ENCODE measurements around the gene TMEM209.
A peak's percentile ranks its signal among the peaks of the same experiment; 100 is the strongest.

Gene TMEM209

DNA sequence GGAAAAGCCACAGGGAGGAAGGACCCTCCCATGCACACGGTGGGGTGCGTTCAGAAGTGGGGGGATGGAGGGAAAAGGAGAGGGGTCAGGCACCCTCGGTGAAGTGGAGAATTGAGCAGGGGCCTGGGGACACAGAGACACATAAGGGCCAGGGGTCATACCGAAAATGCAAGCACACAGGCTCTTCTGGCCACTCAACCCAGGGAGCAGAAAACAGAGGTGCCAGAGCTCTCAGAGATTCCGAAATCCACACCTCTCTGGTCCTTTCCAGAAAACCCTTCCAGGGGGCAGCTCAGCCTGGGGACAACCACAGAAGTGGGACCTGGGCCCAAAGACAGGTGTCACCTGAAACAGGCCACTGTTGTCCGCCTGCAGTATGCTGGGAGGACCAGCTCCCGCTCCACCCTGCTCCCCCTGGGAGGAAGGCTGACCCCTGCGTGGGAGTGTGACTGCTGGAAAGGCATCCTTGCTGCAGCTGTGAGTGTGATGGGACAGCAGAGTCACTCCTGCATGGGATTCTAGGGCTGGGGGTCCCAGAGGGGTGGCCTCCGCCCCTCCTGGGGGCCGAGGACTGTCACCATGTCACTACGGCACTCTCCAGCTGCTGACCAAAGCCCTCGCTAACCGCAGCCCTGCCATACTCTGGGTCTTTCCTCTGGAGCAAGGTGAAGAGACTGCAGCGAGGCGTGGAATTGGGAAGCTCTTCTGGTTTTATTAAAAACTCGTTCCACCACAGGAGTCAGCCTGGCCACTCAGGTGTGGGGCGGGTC is 63.1 kb downstream of the TMEM209 start:
- H3K27me3 ChIP-seq (ENCODE audit: control insufficient read depth, insufficient read depth, low read length) = no peaks in the 10 kb centered on the region
- H3K4me3 ChIP-seq (ENCODE audit: low read depth, low read length) = peak overlapping the region; percentile 53
- no peaks in the 10 kb centered on the region for H3K79me2 ChIP-seq
- peak overlapping the region; percentile 25 for H3K9ac ChIP-seq
- H2AFZ ChIP-seq = peak overlapping the region; percentile 99
- no peaks in the 10 kb centered on the region for H3K9me3 ChIP-seq (ENCODE audit: control insufficient read depth, low read length)
- no peaks in the 10 kb centered on the region for H3K36me3 ChIP-seq (ENCODE audit: control insufficient read depth, insufficient read depth, low read length)
- H3K4me1 ChIP-seq = peaks cover 16% of the 10 kb centered on the region
- peak overlapping the region; percentile 91 for H3K4me2 ChIP-seq (ENCODE audit: low read length)
- peak overlapping the region; percentile 79 for H3K27ac ChIP-seq
- TF ChIP-seq, protein P1, sequence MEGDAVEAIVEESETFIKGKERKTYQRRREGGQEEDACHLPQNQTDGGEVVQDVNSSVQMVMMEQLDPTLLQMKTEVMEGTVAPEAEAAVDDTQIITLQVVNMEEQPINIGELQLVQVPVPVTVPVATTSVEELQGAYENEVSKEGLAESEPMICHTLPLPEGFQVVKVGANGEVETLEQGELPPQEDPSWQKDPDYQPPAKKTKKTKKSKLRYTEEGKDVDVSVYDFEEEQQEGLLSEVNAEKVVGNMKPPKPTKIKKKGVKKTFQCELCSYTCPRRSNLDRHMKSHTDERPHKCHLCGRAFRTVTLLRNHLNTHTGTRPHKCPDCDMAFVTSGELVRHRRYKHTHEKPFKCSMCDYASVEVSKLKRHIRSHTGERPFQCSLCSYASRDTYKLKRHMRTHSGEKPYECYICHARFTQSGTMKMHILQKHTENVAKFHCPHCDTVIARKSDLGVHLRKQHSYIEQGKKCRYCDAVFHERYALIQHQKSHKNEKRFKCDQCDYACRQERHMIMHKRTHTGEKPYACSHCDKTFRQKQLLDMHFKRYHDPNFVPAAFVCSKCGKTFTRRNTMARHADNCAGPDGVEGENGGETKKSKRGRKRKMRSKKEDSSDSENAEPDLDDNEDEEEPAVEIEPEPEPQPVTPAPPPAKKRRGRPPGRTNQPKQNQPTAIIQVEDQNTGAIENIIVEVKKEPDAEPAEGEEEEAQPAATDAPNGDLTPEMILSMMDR (IDR thresholded peaks at IDR 0.05) = no peak

GRCh38 chr7:130141161-130141883 is 63.9 kb downstream of the TMEM209 start:
- H3K79me2 ChIP-seq = no peaks in the 10 kb centered on the region
- peak overlapping the region; percentile 79 for H3K27ac ChIP-seq
- peak overlapping the region; percentile 25 for H3K9ac ChIP-seq
- H2AFZ ChIP-seq = peak overlapping the region; percentile 99
- no peaks in the 10 kb centered on the region for H3K27me3 ChIP-seq (ENCODE audit: control insufficient read depth, insufficient read depth, low read length)
- H3K4me3 ChIP-seq (ENCODE audit: low read depth, low read length) = peak overlapping the region; percentile 53
- H3K9me3 ChIP-seq (ENCODE audit: control insufficient read depth, low read length) = no peaks in the 10 kb centered on the region
- TF ChIP-seq, protein P1 (IDR thresholded peaks at IDR 0.05) = no peak
- H3K36me3 ChIP-seq (ENCODE audit: control insufficient read depth, insufficient read depth, low read length) = no peaks in the 10 kb centered on the region
- peak overlapping the region; percentile 91 for H3K4me2 ChIP-seq (ENCODE audit: low read length)
- peaks cover 20% of the 10 kb centered on the region for H3K4me1 ChIP-seq

GRCh38 chr7:130140551-130141160 is 64.5 kb downstream of the TMEM209 start:
- no peak overlapping the region for H3K9ac ChIP-seq

DNA sequence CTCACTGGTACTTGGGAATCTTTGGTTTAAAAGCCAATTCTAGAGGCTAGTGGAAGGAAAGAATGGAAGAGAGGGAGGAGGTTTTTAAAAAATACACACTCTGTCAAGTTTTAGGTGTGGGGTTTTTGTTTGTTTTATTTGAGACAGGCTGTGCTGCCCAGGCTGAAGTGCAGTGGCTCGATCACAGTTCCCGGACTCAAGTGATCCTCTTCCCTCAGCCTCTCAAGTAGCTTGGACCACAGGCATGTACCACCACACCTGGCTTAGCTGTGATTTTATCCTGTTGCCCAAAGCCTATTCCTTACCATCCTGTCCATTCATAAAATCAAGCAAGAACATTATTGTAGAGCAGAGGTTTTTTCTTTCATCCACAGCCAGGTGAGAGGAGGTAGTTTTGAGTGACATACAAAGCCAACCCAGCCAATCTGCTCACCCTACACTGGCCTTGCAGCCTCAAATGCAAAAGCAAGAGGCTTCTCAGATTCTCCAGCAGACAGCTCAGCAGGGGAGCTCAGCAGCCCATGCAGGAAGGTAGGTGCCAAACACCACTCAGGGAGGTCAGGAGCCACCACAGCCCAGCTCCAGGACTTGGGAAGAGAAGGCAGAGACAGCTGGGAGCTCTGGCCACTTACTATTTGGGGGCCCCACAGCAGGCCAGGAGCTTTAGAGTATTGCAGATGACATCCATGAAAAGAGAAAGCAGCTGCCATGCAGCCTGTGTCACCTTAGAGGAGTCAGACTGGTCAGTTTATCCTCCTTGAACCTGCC is 65.8 kb downstream of the TMEM209 start:
- TF ChIP-seq, protein P1 (IDR thresholded peaks at IDR 0.05) = no peak
- Histone ChIP-seq H3K27ac (no peak overlapping the region), H3K36me3 (ENCODE audit: control insufficient read depth, insufficient read depth, low read length) (no peaks in the 10 kb centered on the region), H3K79me2 (no peaks in the 10 kb centered on the region), H3K9me3 (ENCODE audit: control insufficient read depth, low read length) (no peaks in the 10 kb centered on the region), H3K4me1 (peaks cover 32% of the 10 kb centered on the region), H3K27me3 (ENCODE audit: control insufficient read depth, insufficient read depth, low read length) (no peaks in the 10 kb centered on the region), H3K9ac (no peak overlapping the region), H3K4me3 (ENCODE audit: low read depth, low read length) (no peak overlapping the region), H2AFZ (no peak overlapping the region), H3K4me2 (ENCODE audit: low read length) (no peak overlapping the region)

More at GRCh38 chr7:130140551-130141160, 64.5 kb downstream of the TMEM209 start:
- peak overlapping the region; percentile 91 for H3K4me2 ChIP-seq (ENCODE audit: low read length)
- H3K79me2 ChIP-seq = no peaks in the 10 kb centered on the region
- H3K4me3 ChIP-seq (ENCODE audit: low read depth, low read length) = peak overlapping the region; percentile 53
- H3K27ac ChIP-seq = peak overlapping the region; percentile 79
- TF ChIP-seq, protein P1 (IDR thresholded peaks at IDR 0.05) = no peak
- no peaks in the 10 kb centered on the region for H3K27me3 ChIP-seq (ENCODE audit: control insufficient read depth, insufficient read depth, low read length)
- no peaks in the 10 kb centered on the region for H3K9me3 ChIP-seq (ENCODE audit: control insufficient read depth, low read length)
- peaks cover 26% of the 10 kb centered on the region for H3K4me1 ChIP-seq
- no peaks in the 10 kb centered on the region for H3K36me3 ChIP-seq (ENCODE audit: control insufficient read depth, insufficient read depth, low read length)
- peak overlapping the region; percentile 99 for H2AFZ ChIP-seq
